ENCODE results near the gene PTPRG. TPM values are rescaled to one million over a fixed set of nuclear protein-coding genes. Genes with fewer than 3 reads are reported as not detected.

Gene PTPRG
- total RNA-seq, 1 donor from 2014 or later: 0.22 TPM

DNA sequence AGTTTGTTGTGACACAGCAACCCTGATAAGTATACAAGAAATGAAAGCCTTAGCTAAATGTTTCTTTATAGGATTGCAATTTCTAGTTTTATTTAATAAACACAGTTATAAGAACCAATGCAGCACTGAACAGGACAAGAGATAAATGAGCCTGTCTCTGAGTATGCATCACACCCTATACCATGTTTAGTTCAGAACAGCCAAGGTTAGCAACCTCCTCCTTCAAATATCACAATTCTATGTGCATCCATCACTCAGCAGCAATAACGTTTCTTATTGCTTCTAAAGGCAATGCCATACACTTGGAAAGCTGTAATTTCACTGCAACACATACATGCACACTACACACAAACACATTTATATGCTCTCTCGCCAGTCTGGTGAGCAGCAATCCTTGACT, 280.6 kb downstream of the PTPRG start:
- no peak for DNase-seq
- Mint-ChIP-seq H3K4me3 (no peak overlapping the region), H3K27ac (no peak overlapping the region), H3K9me3 (no peaks in the 10 kb centered on the region), H3K4me1 (no peaks in the 10 kb centered on the region), H3K27me3 (no peaks in the 10 kb centered on the region), H3K36me3 (ENCODE audit: low read depth) (no peaks in the 10 kb centered on the region)
- no peak for ATAC-seq (ENCODE audit: low read depth)
- POLR2A ChIA-PET: no interaction called here
- CTCF ChIA-PET: no interaction called here
- TF ChIP-seq, protein P1, sequence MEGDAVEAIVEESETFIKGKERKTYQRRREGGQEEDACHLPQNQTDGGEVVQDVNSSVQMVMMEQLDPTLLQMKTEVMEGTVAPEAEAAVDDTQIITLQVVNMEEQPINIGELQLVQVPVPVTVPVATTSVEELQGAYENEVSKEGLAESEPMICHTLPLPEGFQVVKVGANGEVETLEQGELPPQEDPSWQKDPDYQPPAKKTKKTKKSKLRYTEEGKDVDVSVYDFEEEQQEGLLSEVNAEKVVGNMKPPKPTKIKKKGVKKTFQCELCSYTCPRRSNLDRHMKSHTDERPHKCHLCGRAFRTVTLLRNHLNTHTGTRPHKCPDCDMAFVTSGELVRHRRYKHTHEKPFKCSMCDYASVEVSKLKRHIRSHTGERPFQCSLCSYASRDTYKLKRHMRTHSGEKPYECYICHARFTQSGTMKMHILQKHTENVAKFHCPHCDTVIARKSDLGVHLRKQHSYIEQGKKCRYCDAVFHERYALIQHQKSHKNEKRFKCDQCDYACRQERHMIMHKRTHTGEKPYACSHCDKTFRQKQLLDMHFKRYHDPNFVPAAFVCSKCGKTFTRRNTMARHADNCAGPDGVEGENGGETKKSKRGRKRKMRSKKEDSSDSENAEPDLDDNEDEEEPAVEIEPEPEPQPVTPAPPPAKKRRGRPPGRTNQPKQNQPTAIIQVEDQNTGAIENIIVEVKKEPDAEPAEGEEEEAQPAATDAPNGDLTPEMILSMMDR (IDR thresholded peaks at IDR 0.05): no peak
- intact Hi-C loops (cut with micrococcal nuclease): no loop called here

DNA sequence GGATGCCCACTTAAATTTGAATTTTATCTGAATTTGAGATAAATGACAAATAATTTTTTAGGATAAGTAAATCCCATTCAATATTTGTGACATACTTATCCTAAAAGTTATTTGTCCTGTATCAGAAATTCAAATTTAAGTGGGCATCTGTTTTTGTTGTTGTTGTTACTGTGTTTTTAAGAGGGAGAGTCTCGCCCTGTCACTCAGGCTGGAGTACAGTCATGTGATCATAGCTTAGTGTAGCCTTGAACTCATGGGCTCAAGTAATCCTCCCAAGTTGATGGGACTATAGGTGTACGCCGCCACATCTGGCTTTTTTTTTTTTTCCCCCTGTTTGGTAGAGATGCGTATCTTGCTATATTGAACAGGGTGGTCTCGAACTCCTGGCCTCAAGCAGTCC, 283.0 kb downstream of the PTPRG start:
- TF ChIP-seq, protein P1 (IDR thresholded peaks at IDR 0.05): no peak
- ATAC-seq (ENCODE audit: low read depth) (no peak), DNase-seq (no peak)
- POLR2A ChIA-PET: no interaction called here
- intact Hi-C loops (cut with micrococcal nuclease): no loop called here
- Mint-ChIP-seq H3K4me3 (no peak overlapping the region), H3K4me1 (no peaks in the 10 kb centered on the region), H3K9me3 (peaks cover 5% of the 10 kb centered on the region), H3K27ac (no peak overlapping the region), H3K36me3 (ENCODE audit: low read depth) (no peaks in the 10 kb centered on the region), H3K27me3 (no peaks in the 10 kb centered on the region)
- CTCF ChIA-PET: no interaction called here

DNA sequence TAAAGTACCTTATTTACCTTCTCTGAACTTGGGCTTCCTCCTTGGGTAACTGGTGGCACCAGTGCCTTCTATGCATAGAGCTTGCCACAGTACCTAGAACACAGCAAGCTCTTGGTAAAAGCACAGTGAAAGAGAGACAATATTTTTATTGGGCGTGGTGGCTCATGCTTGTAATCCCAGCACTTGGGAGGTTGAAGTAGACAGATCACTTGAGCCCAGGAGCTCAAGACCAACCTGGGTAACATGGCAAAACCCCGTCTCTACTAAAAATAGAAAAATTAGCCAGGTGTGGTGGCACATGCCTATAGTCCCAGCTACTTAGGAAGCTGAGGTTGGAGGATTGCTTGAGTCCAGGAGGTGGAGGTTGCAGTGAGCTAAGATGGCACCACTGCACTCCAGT, 285.1 kb downstream of the PTPRG start:
- CTCF ChIA-PET: no interaction called here
- POLR2A ChIA-PET: no interaction called here
- Mint-ChIP-seq H3K27me3 (no peaks in the 10 kb centered on the region), H3K4me1 (no peaks in the 10 kb centered on the region), H3K9me3 (peaks cover 5% of the 10 kb centered on the region), H3K27ac (no peak overlapping the region), H3K4me3 (no peak overlapping the region), H3K36me3 (ENCODE audit: low read depth) (no peaks in the 10 kb centered on the region)
- no peak for ATAC-seq (ENCODE audit: low read depth)
- intact Hi-C loops (cut with micrococcal nuclease): no loop called here
- TF ChIP-seq, protein P1 (IDR thresholded peaks at IDR 0.05): no peak
- no peak for DNase-seq

DNA sequence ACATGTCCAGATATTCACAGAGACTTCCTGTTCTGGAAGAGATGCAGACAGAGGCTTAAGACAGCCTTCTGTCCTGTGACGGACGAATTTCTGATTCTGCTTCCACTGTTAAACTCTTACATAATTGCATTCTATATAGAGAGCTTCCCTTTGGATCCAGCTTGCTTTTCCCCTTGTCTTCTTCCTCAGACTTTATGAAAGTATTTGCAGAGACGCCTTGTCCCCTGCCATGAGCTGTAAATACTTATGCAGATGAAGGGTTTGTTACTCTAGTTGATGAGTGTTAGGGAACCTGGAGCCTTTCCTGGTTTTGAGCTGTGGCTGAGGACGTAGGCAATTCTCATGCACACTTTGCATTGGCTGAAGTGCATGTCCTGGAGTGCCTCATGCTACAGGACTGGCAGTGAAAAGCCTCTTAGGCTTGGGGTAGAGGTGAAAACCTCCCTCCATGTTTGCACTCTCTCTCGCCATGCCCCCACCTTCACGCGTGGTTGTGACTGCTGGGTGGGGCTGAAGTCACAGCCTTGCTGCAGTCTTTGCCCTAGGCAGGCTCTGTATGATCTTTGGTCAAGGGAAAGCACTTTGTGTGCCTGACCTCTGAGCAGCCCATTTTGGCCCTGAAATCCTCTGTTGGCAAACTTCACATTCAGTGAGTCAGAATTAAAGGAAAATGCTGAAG, 286.6 kb downstream of the PTPRG start:
- CTCF ChIA-PET: no interaction called here
- no peak overlapping the region for H3K4me3 Mint-ChIP-seq
- H3K36me3 Mint-ChIP-seq (ENCODE audit: low read depth): no peaks in the 10 kb centered on the region
- DNase-seq: no peak
- intact Hi-C loops (cut with micrococcal nuclease): no loop called here
- POLR2A ChIA-PET: no interaction called here
- H3K9me3 Mint-ChIP-seq: peaks cover 5% of the 10 kb centered on the region
- TF ChIP-seq, protein P1 (IDR thresholded peaks at IDR 0.05): no peak
- H3K27me3 Mint-ChIP-seq: no peaks in the 10 kb centered on the region
- no peaks in the 10 kb centered on the region for H3K4me1 Mint-ChIP-seq
- H3K27ac Mint-ChIP-seq: no peak overlapping the region
- ATAC-seq (ENCODE audit: low read depth): no peak

DNA sequence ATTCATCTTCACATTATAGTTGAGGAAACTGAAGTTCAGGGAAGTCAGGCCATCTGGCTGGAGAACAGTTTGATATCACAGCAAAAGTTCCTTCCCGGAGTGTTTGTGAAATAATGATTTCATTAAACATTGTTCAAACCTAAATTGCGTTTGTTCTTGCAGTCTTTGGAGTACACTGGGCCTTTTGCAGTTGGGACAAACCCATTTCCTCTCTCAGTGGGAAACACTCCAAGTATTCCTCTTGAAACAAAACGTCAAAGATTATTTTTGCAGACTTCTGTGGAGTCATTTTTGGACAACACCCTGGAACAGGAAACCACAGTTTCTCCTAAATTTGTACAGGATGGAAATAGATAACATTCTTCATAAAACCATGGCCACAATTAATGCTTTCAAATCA, 287.5 kb downstream of the PTPRG start:
- TF ChIP-seq, protein P1 (IDR thresholded peaks at IDR 0.05): no peak
- H3K27ac Mint-ChIP-seq: no peak overlapping the region
- DNase-seq (no peak), ATAC-seq (ENCODE audit: low read depth) (no peak)
- intact Hi-C loops (cut with micrococcal nuclease): no loop called here
- peaks cover 5% of the 10 kb centered on the region for H3K9me3 Mint-ChIP-seq
- no peaks in the 10 kb centered on the region for H3K27me3 Mint-ChIP-seq
- H3K4me3 Mint-ChIP-seq: no peak overlapping the region
- H3K4me1 Mint-ChIP-seq: no peaks in the 10 kb centered on the region
- no peaks in the 10 kb centered on the region for H3K36me3 Mint-ChIP-seq (ENCODE audit: low read depth)
- ChIA-PET POLR2A (no interaction called here), CTCF (no interaction called here)

Measured in activated B cell treated with CpG ODN at 0.5 μM for 24 hours (primary cell).